Hypothalamus (tissue), 51 donors: ENCODE results near the gene PMM2.
"Not testable (repeated sequence)": the region's sequence is repeated elsewhere in the genome, so short reads cannot be mapped to it uniquely, and the experiment has no call there.

Source experiments
- DNase-seq, 51 donors: peaks; one replicate each; lab custom pipeline; 2025; lab: John Stamatoyannopoulos, UW

PMM2 gene

DNA sequence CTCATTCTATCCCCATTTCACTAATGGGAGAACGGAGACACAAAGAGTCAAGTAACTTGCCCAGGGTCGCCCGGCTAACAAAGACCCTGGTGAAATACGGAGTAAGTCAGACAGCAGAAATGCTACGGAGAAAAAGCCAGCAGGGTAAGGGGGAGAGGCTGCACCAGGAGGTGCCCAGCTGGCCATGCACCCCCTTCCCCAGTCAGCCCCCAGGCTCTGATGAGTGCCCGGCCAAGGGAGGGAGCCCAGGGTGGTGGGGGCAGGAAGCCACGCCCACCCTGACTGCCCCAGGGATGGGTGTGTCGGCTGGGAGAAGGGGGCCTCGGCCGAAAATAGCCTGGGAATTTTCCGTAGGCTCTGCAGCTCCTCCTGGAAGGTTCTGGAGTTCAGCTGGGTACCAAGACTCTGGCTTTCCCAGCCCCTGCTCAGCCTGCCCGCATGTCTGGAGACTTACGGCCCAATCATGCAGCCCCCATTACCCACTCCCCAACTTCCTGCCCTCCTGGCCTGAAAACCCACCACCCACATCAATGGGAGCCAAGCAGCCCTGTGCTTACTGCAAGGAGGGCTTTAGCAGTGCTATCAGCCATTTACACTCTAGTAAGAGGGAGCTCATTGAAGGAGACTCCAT is 67.0 kb downstream of the PMM2 start:
- DNase-seq: no peak

DNA sequence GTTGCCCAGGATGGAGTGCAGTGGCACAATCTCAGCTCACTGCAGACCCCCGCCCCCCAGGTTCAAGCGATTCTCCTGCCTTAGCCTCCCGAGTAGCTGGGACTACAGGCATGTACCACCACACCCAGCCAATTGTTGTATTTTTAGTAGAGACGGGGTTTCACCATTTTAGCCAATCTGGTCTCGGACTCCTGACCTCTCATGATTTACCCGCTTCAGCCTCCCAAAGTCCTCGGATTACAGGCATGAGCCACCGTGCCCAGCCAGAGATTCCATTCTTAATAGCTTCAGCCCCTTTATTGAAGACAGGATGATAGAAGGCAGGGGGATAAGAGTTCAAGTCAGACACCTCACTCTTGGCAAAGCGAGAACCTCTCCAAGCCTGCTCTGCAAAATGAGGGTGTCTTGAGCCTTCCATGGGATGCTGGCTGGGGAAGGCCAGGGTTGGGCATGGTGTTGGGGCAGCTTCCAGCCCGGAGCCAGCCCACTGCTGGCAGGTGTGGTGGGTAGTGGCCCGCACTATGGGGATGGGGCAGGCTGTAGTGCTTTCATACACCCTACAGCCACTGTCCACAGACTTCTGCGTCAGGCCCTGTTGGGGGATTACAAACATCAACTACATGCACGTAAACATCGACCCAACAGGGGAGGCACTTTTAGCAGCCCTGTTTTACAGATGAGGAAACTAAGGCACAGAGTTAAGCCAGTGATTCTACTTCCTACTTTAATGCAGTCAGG is 67.7 kb downstream of the PMM2 start:
- no peak for DNase-seq

DNA sequence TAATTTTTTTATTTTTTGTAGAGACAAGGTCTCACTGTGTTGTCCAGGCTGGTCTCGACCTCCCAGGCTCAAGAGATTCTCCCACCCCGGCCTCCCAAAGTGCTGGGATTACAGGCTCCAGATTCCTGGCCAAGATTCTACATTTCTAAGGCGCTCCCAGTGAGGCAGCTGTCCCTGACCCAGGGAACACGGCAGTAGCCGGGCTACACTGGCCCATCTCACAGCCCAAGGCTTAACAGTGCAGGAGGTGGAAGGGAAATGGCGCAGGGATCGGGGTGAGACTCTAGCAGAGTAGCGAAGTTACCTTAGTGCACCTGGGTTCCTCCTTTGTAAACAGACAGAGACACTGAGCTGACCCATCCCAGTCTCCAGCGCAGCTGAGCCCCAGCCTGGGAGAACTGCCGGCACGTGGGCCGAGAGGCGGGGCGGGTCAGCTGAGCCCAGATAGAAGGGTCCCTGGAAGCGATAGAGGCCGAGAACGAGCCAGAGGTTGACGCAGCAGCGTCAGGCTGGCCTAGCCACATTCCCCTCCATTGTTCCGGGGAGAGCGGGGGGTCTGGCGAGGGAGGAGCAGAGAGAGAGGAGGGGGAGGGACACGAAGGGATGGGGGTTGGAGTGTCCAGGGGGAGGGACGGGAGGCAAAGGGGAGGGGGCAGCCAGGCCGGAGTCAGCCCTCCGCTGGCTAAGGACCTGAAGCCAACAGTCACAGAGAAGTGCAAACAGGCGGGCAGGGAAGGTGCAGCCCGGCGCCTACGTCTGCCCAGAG is 68.7 kb downstream of the PMM2 start:
- DNase-seq: peak in 40 of 51 donors; percentile 10 to 79 (median 44)

DNA sequence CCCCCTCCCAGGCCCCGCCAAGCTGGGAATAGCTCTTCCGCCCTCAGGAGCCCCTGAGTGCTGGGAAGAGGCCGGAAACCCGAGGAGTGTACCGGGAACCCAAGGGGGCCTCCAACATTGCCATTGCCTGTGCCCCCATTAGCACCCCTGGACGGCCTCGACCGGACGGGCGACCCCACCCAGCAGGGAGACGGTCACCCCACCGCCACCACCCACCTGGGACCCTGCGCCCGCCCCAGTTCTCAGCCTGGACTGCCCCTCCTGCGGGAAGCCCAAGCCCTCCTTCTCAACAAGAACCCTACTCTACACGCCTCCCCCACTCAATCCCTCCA is 69.2 kb downstream of the PMM2 start:
- no peak for DNase-seq

DNA sequence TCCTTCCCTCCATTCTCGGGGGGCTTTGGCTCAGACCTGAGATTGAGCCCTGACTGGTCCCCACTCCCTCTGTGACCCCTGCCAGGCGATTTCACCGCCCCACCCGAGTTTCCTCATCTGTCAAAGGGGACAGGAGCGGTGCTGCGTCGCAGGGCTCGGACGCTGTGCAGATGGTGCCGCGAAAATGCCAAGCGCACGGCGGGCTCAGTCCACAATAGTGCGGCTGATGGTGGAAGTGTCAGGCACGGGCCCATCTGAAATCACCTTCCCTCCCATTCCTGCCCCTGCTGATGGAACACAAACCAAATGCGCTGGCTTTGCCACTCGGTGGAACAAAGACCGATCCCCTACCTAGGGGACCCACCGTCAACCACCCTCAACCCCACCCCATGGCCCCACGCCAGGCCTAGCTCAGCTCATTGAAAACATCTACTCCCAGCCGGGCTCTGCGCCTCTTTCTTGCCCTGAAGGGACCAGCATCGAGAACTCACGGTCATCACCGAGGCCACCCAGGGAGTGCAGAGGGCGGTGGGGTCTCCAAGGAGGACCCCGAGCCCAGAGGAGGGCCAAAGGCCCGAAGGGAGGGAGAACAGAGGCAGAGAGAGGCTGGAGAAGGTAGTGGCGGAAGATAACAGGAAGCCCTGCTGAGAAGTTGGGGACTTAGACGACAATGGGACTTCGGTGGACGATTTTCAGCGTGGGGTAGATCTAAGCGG is 69.7 kb downstream of the PMM2 start:
- peak in 33 of 51 donors; percentile 7 to 82 (median 32) for DNase-seq

DNA sequence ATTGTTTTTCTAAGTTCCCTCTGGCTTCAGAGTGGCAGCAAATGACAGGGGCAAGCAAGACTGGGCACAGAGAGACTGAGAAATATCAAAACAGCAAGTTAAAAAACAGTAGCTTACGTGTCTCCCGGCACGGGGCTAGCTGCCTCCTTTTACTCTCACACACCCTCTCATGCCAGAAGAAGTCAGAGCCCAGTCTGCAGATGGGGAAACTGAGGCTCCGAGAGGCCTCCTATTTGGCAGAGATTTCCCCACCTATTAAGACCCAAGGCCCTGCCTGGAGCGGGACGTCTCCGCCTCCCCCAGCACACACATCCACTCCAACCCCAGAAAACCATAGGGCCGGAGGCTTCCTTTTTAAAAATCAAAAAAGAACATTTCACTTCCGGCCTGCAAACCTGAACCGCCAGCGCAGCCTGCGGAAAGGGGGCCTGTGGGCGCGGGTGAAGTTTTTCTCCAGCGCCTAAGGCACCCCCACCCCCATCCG is 70.3 kb downstream of the PMM2 start:
- DNase-seq: no peak

DNA sequence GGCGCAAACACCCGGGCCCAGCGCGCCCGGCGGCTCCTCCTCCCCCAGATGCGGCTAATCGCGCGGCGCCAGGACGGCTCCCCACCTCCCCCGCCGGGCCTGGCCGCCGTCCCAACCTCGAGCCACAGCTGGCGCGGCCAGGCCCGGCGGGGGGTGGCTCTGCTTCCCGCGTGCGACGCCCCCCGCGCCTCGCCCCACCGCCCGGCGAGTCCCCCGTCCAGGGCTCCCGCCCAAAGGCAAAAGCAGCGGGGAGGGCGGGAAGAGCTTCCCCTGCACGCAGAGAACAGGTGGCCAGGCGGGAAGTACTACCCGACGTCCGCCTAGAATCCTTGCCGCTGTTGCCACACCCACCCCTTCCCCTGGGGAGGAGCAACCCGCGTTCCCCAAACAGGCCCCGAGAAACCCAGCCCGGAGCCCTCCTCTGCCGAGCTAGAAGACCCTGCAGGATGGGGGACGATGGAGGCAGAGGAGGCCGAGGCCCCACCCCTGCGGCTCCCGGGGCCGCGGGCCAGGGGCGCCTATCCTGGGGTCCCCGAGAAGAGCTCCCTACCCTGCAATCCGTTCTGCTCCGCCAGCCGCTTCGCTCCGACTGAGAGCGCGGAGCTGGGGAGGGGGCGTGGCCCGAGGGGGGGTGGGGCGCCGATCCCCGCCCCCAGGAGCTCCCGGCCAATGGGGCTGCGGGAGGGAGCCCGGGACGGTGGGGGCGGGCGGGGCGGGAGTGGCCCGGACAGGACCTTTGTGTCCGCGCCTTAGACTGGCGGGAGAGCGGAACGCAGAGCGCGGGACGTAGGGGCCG is 71.0 kb downstream of the PMM2 start, which contains the start of gene CARHSP1:
TSS of gene CARHSP1 (minus strand) at position 591 of the 796 bp plus-strand sequence. CDS start 9,678 bp downstream, outside the sequence.
- peak in 50 of 51 donors; percentile 27 to 94 (median 82) for DNase-seq

DNA sequence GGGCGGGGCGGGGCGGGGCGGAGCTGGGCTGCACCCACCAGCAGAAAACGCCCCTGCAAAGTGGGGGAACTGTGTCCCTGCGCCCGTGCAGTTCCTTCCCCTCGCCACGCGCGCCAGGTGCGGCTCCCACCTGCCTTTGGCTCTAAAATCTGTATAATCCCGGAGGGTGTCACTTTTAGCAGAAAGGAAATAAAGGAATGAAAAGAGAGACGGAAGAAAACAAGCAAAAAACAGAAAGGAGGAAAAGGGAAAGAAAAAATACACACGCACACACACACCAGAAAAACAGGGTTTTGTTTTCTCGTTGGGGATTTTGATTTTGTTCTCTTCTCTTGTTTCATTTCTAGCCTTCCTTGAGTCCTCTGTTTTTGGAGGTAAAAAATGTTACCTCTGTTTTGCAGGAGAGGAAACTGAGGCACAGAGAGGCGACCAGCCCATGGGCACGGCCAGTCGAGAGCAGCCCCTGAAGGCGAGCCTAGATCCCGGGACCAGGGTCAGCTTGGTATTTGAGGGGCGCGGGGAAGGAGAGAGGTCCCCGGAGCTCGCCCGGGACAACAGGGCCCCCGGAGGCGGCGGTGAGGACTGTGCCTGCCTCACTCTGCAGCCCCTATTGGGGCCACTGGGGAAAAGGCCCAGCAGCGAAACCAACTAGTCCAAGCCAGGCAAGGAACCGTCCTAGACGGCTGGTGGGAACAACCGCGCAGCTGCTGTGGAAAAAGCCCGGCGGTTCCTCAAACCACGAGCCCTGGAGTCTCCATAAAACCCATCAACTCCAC is 71.8 kb downstream of the PMM2 start:
- DNase-seq: no peak

DNA sequence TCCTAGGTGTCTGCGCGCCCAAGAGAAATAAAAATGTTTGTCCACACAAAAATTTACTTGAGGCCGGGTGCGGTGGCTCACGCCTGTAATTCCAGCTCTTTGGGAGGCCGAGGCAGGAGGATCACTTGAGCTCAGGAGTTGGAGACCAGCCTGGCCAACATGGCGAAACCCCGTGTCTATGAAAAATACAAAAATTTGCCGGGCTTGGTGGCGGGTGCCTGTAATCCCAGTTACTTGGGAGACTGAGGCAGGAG is 72.3 kb downstream of the PMM2 start:
- not testable (repeated sequence) for DNase-seq

DNA sequence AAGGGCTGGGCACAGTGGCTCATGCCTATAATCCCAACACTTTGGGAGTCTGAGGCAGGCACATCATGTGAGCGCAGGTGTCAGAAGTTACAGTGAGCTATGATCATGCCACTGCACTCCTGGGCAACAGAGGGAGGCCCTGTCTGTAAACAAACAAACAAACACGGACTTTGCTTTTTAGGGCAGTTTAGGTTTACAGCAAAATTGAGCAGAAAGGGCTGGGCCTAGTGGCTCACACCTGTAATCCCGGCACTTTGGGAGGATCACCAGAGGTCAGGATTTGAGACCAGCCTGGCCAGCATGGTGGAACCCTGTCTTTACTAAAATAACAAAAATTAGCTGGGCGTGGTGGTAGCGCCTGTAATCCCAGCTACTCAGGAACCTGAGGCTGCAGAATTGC is 74.4 kb downstream of the PMM2 start:
- DNase-seq: no peak

DNA sequence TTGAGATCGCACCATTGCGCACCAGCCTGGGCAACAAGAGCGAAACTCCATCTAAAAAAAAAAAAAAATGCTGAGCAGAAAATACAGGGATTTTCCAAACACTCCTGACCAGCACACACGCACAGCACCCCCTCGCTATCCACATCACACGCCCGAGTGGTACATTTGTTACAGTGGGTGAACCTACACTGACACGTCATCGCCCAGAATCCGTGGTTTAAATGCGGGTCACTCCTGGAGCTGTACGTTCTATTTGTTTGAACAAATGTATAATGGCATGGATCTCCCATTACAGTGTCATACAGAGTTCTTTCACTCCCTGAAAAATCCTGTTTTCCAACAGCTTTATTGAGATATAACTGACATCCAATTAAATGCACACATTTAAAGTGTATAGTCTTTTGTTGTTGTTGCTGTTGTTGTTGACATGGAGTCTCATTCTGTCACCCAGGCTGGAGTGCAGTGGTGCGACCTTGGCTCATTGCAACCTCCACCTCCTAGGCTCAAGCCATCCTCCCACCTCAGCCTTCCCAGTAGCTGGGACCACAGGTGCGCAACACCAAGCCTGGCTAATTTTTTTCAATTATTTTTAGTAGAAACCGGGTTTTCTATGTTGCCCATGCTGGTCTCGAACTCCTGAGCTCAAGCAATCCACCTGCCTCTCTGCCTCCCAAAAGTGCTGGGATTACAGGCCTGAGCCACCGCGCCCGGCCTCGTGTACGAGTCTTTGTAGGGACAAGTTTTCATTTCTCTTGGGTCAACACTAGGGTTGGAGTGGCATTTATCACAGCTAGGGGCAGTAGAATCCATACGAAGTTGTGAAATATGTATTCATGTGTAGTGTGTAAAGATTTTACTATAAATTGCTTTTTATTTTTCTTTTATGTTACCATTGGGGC is 75.6 kb downstream of the PMM2 start:
- DNase-seq: no peak

DNA sequence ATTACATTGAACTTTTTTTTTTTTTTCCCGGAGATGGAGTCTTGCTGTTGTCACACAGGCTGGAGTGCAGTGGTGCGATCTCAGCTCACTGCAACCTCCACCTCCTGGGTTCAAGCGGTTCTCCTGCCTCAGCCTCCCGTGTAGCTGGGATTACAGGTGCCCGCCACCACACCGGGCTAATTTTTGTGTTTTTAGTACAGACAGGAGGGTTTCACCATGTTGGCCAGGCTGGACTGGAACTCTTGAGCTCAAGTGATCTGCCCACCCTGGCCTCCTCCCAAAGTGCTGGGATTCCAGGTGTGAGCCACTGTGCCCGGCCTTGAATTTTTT is 76.2 kb downstream of the PMM2 start:
- DNase-seq: not testable (repeated sequence)

DNA sequence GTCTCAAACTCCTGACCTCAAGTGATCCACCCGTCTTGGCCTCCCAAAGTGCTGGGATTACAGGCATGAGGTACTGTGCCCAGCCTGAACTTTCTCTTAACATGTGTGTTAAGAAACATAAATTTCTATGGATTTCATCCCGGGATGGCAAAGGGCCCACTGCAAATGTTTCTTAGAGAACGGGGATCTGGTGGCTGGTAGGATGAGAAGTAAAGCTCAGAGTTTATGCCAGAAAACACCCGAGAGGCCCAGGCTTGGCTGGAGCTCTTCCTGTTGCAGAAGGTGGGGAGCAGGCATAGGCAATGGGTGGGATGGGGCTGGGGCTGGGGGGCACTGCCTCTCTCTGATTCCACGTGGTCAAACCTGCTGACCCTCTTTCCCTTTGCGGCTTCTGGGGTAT is 76.7 kb downstream of the PMM2 start:
- no peak for DNase-seq

DNA sequence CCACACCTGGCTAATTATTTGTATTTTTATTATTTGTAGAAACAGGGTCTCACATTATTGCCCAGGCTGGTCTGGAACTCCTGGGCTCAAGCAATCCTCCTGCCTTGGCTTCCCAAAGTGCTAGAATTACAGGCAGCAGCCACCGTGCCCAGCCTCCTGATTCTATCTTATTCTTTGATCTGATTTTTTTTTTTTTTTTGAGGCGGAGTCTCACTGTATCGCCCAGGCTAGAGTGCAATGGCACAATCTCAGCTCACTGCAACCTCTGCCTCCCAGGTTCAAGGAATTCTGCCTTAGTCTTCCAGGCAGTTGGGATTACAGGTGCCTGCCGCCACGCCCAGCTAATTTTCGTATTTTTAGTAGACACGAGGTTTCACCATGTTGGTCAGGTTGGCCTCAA is 77.7 kb downstream of the PMM2 start:
- not testable (repeated sequence) for DNase-seq

DNA sequence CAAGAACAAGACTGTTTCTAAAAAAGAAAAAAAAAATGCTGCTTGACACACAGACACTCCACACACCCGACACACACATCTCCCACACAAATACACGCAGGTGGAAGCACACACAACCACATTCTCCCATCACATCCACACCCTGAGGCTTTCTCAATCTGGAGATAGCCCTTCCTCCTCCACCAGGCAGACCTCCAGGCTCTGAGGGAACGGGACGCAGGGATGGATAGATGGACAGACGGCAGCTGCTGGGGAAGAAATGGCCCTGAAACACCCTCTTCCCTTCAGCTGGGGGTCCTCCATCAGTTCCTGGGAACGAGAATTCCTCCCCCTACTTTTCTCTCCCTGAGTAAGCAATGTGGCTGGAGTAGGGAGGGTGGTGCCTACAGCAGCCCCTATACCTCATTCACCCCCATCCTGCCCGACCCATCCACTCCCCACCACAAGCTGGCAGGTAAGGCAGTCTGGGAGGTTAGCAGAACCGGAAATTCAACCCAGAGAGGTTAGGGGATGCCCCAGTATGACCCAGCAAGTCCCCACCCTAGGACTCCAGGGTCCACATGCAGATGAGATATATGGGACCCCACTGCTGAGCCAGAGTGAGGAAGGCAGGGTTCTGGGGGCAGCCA is 80.4 kb downstream of the PMM2 start:
- no peak for DNase-seq

DNA sequence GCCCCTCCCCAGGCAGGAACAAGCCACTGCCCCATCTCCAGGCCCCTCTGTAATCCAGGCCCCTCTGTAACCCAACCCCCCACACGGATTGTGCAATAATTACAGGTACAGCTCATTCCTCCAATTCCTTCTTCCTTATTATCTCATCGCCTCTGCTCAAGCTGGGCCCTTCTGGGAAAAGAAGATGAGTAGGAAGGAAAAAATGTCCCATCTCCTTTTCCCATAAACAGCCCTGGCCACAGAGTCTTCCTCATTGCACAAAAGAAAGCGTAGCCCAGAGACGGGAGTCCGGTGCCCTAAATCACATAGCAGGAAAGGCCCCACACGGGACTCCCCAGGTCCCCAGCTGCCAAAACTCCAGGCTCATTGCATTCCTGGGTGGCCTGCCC is 80.9 kb downstream of the PMM2 start:
- DNase-seq: no peak

DNA sequence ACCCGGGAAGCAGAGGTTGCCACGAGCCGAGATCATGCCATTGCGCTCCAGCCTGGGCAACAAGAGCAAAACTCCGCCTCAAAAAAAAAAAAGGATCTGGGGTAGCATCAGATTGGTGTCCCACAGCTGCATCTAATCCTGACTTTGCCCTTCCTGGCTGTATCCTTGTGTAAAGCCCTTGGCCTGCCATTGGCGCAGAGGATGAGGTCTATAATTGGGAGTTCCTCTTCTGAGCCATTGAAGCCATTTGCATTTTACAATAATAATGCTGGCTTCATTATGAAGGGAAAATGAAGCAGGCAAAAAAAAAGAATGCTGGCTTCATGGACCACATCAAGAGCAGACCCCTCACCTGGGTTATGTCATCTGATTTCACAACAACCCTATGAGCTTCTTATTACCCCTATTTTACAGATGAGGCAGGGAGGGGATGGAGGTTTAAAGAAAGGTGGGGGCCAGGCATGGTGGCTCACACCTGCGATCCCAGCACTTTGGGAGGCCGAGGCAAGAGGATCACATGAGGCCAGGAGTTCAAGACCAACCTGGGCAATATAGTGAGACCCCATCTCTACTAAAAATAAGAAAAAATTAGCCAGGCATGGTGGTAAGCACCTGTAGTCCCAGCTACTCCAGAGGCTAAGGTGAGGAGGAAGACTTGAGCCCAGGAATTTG is 83.3 kb downstream of the PMM2 start:
- no peak for DNase-seq
